NB4 (cell line): ENCODE data around the gene PSAP.

Experiments used
- CTCF ChIP-seq: IDR thresholded peaks from one replicate; pipeline ENCODE4 v1.5.1; 2012; ENCODE audit warnings: low read depth, low read length
- MYC ChIP-seq: IDR thresholded peaks from 2 replicates; pipeline ENCODE4 v1.6.1; 2011; ENCODE audit warnings: low read depth, low read length
- POLR2A ChIP-seq: IDR thresholded peaks from 2 replicates; pipeline ENCODE4 v1.6.1; 2011; ENCODE audit warnings: mild to moderate bottlenecking; ENCODE audit not compliant: insufficient read length; ENCODE audit errors: extremely low read depth
- TF ChIP-seq, protein P1 (sequence below): IDR thresholded peaks from 2 replicates; pipeline ENCODE4 v1.6.1; 2011; ENCODE audit warnings: low read depth, low read length

DNA sequence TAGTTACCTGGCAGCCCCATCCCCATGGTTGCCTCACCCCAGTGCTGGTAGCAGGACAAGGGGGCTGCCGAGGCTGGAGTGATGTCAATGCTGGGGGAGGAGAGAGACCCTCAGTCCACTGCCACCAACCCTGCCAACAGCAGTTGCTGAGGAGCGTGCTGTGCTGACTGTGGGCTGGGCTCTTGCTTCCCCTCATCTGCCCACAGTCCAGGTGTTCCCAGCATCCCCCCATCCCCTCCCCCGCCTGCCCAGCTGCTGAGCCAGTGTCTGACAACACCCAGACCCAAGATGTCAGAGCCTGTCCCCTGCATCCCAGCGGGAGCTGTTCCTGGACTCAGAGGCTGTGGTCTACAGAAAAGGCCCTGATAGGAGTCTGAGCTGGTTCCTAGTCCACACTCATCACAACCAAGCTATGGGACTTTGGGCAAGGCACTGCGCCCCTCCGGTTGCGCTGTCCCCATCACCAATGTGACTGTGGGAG is 14.6 kb upstream of the PSAP start:
- TF ChIP-seq CTCF = no peak
- TF ChIP-seq POLR2A = no peak
- TF ChIP-seq, protein P1, sequence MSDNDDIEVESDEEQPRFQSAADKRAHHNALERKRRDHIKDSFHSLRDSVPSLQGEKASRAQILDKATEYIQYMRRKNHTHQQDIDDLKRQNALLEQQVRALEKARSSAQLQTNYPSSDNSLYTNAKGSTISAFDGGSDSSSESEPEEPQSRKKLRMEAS = no peak
- no peak for TF ChIP-seq MYC
